Neuronal stem cell (in vitro differentiated cells): ENCODE results near the gene EFCC1.

ENCODE experiments used
- DNase-seq: peaks from one replicate; pipeline ENCODE4 v3.0.0-alpha.2; 2013; ENCODE audit warnings: low spot score
- H2AFZ ChIP-seq: one replicate; pipeline ENCODE4 v1.6.1; 2013; ENCODE audit warnings: mild to moderate bottlenecking, low read length, inconsistent platforms
- H2AK5ac ChIP-seq: 2 replicates; pipeline ENCODE4 v1.6.1; 2013; ENCODE audit warnings: low read depth, mild to moderate bottlenecking, inconsistent platforms, low read length, moderate library complexity, mixed read lengths
- H2BK120ac ChIP-seq: 2 replicates; pipeline ENCODE4 v1.6.1; 2013; ENCODE audit warnings: low read depth, mild to moderate bottlenecking, inconsistent platforms, low read length, moderate library complexity, mixed read lengths
- H2BK12ac ChIP-seq: one replicate; pipeline ENCODE4 v1.6.1; 2013; ENCODE audit warnings: low read length, inconsistent platforms
- H2BK15ac ChIP-seq: 2 replicates; pipeline ENCODE4 v1.6.1; 2013; ENCODE audit warnings: mild to moderate bottlenecking, low read length, inconsistent platforms, mixed read lengths
- H2BK5ac ChIP-seq: one replicate; pipeline ENCODE4 v1.6.1; 2013; ENCODE audit warnings: inconsistent platforms, mild to moderate bottlenecking, low read length, moderate library complexity
- H3K14ac ChIP-seq: one replicate; pipeline ENCODE4 v1.6.1; 2013; ENCODE audit warnings: low read length, inconsistent platforms
- H3K18ac ChIP-seq: 2 replicates; pipeline ENCODE4 v1.6.1; 2013; ENCODE audit warnings: low read length, inconsistent platforms
- H3K23ac ChIP-seq: 2 replicates; pipeline ENCODE4 v1.6.1; 2013; ENCODE audit warnings: low read depth, mild to moderate bottlenecking, mixed read lengths, low read length, inconsistent platforms; ENCODE audit not compliant: poor library complexity
- H3K27ac ChIP-seq: replicated peaks from 3 replicates; pipeline ENCODE4 v1.5.1; 2013; ENCODE audit warnings: low read length, inconsistent platforms
- H3K27me3 ChIP-seq, 3 experiments: 2 replicates each; pipeline ENCODE4 v1.6.1; 2013; ENCODE audit warnings: low read length in 3 of 3, mild to moderate bottlenecking in 2 of 3, inconsistent platforms in 1 of 3, low read depth in 1 of 3, mixed read lengths in 1 of 3, moderate library complexity in 1 of 3; ENCODE audit not compliant: control insufficient read depth in 3 of 3, insufficient read depth in 3 of 3
- H3K36me3 ChIP-seq, 2 donors: replicated peaks in 1 of 2; 2 replicates each; pipeline ENCODE4 v1.6.1; 2013; ENCODE audit warnings: low read length in 2 of 2; ENCODE audit not compliant: control insufficient read depth in 2 of 2, insufficient read depth in 2 of 2
- H3K4ac ChIP-seq: 2 replicates; pipeline ENCODE4 v1.6.1; 2013; ENCODE audit warnings: inconsistent platforms, mild to moderate bottlenecking, low read length, moderate library complexity
- H3K4me1 ChIP-seq, 2 donors: 1 replicate in 1 of 2; 2 replicates in 1 of 2; pipeline ENCODE4 v1.6.1; 2013; ENCODE audit warnings: low read length in 2 of 2, low read depth in 1 of 2; ENCODE audit not compliant: control insufficient read depth in 2 of 2, insufficient read depth in 1 of 2
- H3K4me2 ChIP-seq: one replicate; pipeline ENCODE4 v1.6.1; 2013; ENCODE audit warnings: mild to moderate bottlenecking, low read length, inconsistent platforms; ENCODE audit not compliant: insufficient read depth, poor library complexity, severe bottlenecking
- H3K4me3 ChIP-seq, 2 donors: 2 replicates each; pipeline ENCODE4 v1.5.1; 2013; ENCODE audit warnings: low read length in 2 of 2, mild to moderate bottlenecking in 2 of 2, inconsistent platforms in 1 of 2, moderate library complexity in 1 of 2
- H3K79me1 ChIP-seq: one replicate; pipeline ENCODE4 v1.6.1; 2013; ENCODE audit warnings: low read depth, mild to moderate bottlenecking, inconsistent platforms, low read length, moderate library complexity
- H3K9ac ChIP-seq: one replicate; pipeline ENCODE4 v1.6.1; 2013; ENCODE audit warnings: mild to moderate bottlenecking, low read depth, low read length, inconsistent platforms; ENCODE audit not compliant: poor library complexity
- H3K9me3 ChIP-seq, 2 donors: replicated peaks in 1 of 2; 2 replicates each; pipeline versions ENCODE3 to v1.6.1; 2013; ENCODE audit warnings: low read length in 2 of 2, mild to moderate bottlenecking in 2 of 2, inconsistent platforms in 1 of 2, low read depth in 1 of 2, mixed read lengths in 1 of 2, moderate library complexity in 1 of 2; ENCODE audit not compliant: control insufficient read depth in 2 of 2, insufficient read depth in 1 of 2
- H4K8ac ChIP-seq: one replicate; pipeline ENCODE4 v1.6.1; 2013; ENCODE audit warnings: low read depth, mild to moderate bottlenecking, inconsistent platforms, low read length, moderate library complexity
- H4K91ac ChIP-seq: one replicate; pipeline ENCODE4 v1.6.1; 2013; ENCODE audit warnings: low read length, low read depth, mild to moderate bottlenecking, inconsistent platforms; ENCODE audit not compliant: poor library complexity
- WGBS, 2 donors: extraction: QIAGEN DNeasy Blood & Tissue Kit; methylation state at CpG; one replicate each; pipeline ENCODE4 v1.1.7; 2013; ENCODE audit warnings: missing lambda C conversion rate in 2 of 2, mixed read lengths in 1 of 2; ENCODE audit not compliant: insufficient read length in 2 of 2, insufficient replicate concordance in 1 of 2; ENCODE audit errors: extremely low coverage in 2 of 2; 5-methylcytosine and 5-hydroxymethylcytosine counted together

EFCC1 gene

GRCh38 chr3:129001806-129002572 is 885 bp downstream of the EFCC1 start:
- Histone ChIP-seq H3K36me3 (peaks cover 0 to 32% of the 10 kb centered on the region in 2 donors), H3K9ac (peak overlapping the region; percentile 93), H2BK120ac (peak overlapping the region; percentile 33), H3K4me3 (peak overlapping the region; percentile 86 to 87), H2BK5ac (no peak overlapping the region), H3K4me1 (peaks cover 10 to 48% of the 10 kb centered on the region in 2 donors), H3K9me3 (peaks cover 0 to 3% of the 10 kb centered on the region in 2 donors), H3K4ac (no peak overlapping the region), H2AK5ac (peak overlapping the region; percentile 57), H3K14ac (peak overlapping the region; percentile 42), H3K18ac (peak overlapping the region; percentile 97), H4K8ac (no peak overlapping the region), H3K27me3 (peaks cover 0 to 37% (median 17%) of the 10 kb centered on the region in 3 experiments), H3K23ac (peak overlapping the region; percentile 28), H2AFZ (peak overlapping the region; percentile 86), H4K91ac (no peak overlapping the region), H3K4me2 (peak overlapping the region; percentile 95), H2BK12ac (peak overlapping the region; percentile 43), H3K27ac (no peak overlapping the region), H3K79me1 (peaks cover 2% of the 10 kb centered on the region), H2BK15ac (peak overlapping the region; percentile 33)
- no CpG with 5 or more reads among the region's 81 CpGs for WGBS, 2 donors
- DNase-seq, result peak; percentile 41

- H3K4me3 ChIP-seq, result peak overlapping the region in 1 of 2 donors; percentile 87
- DNase-seq, result no peak
- no CpG with 5 or more reads among the region's 28 CpGs for WGBS, 2 donors
- peak overlapping the region; percentile 95 for H3K4me2 ChIP-seq
- no peak overlapping the region for H3K4ac ChIP-seq
- no peak overlapping the region for H2AFZ ChIP-seq
- no peak overlapping the region for H2BK12ac ChIP-seq
- H3K36me3 ChIP-seq, result peaks cover 0 to 41% of the 10 kb centered on the region in 2 donors
- no peak overlapping the region for H3K14ac ChIP-seq
- no peak overlapping the region for H4K91ac ChIP-seq
- peak overlapping the region; percentile 91 for H2AK5ac ChIP-seq
- no peak overlapping the region for H3K9ac ChIP-seq
- peak overlapping the region; percentile 16 for H3K18ac ChIP-seq
- H3K27me3 ChIP-seq, result peaks cover 0 to 37% (median 17%) of the 10 kb centered on the region in 3 experiments
- H2BK15ac ChIP-seq, result peak overlapping the region; percentile 83
- H4K8ac ChIP-seq, result no peak overlapping the region
- peak overlapping the region; percentile 1 for H2BK120ac ChIP-seq
- no peak overlapping the region for H3K23ac ChIP-seq
- H3K79me1 ChIP-seq, result peaks cover 2% of the 10 kb centered on the region
- no peak overlapping the region for H3K27ac ChIP-seq
- H3K4me1 ChIP-seq, result peaks cover 10 to 44% of the 10 kb centered on the region in 2 donors
- no peak overlapping the region for H2BK5ac ChIP-seq
- H3K9me3 ChIP-seq, result peaks cover 0 to 3% of the 10 kb centered on the region in 2 donors
These were observed 1.8 kb downstream of the EFCC1 start for GRCh38 chr3:129002573-129003569.

GRCh38 chr3:129003578-129004112 is 2.5 kb downstream of the EFCC1 start:
- peaks cover 0 to 37% (median 17%) of the 10 kb centered on the region in 3 experiments for H3K27me3 ChIP-seq
- DNase-seq, result no peak

More at GRCh38 chr3:129003578-129004112, 2.5 kb downstream of the EFCC1 start:
- Histone ChIP-seq H3K9me3 (peaks cover 0 to 3% of the 10 kb centered on the region in 2 donors), H2BK12ac (no peak overlapping the region), H2BK15ac (peak overlapping the region; percentile 83), H3K27ac (no peak overlapping the region), H2AK5ac (no peak overlapping the region), H4K8ac (peak overlapping the region; percentile 96), H2BK120ac (no peak overlapping the region), H3K4me1 (peaks cover 10 to 37% of the 10 kb centered on the region in 2 donors), H2AFZ (no peak overlapping the region), H3K9ac (peak overlapping the region; percentile 51), H3K4me3 (no peak overlapping the region), H3K18ac (peak overlapping the region; percentile 85), H2BK5ac (no peak overlapping the region), H3K23ac (no peak overlapping the region), H4K91ac (no peak overlapping the region), H3K14ac (no peak overlapping the region), H3K4ac (no peak overlapping the region), H3K4me2 (peak overlapping the region; percentile 30), H3K36me3 (peaks cover 0 to 49% of the 10 kb centered on the region in 2 donors), H3K79me1 (peaks cover 2% of the 10 kb centered on the region)
- no CpG with 5 or more reads among the region's 55 CpGs for WGBS, 2 donors
